A549 (cell line): ENCODE data around the gene CDH18. TPM values are rescaled to one million over a fixed set of nuclear protein-coding genes. Genes with fewer than 3 reads are reported as not detected.

ENCODE experiments used
- ATAC-seq, 2 experiments: fragments of 200-7000 bp in 1 of 2; fragments of >200 bp in 1 of 2; cut with Nextera tagmentation in 1 of 2; cut with Tn5 transposase in 1 of 2; 3 replicates each; pipeline versions ENCODE4 v1.8.0 to v1.9.1; 2018 to 2020; ENCODE audit warnings: mild to moderate bottlenecking in 1 of 2, moderate library complexity in 1 of 2
- CTCF ChIA-PET: fragments of 300-600 bp; sonication (Branson Sonifier 250); formaldehyde crosslinking; extraction: SDS; loops from one replicate; lab custom pipeline; 2021; ENCODE audit warnings: antibody characterized with exemption, inconsistent platforms; lab: Yijun Ruan, JAX
- POLR2A ChIA-PET: fragments of 350-600 bp; formaldehyde crosslinking; extraction: SDS; loops from one replicate; lab custom pipeline; 2021; ENCODE audit warnings: antibody characterized with exemption, inconsistent platforms; lab: Yijun Ruan, JAX
- DNase-seq, 2 experiments: peaks; one replicate each; pipeline versions ENCODE4 v3.0.0 to v3.0.0-alpha.2; 2011 to 2016; ENCODE audit warnings: low read depth in 1 of 2, low spot score in 1 of 2
- FAIRE-seq: peaks from 2 replicates; lab custom pipeline; 2011; peaks lifted over from hg19 to GRCh38; lab: Jason Lieb, UNC
- H3K27ac ChIP-seq, 2 experiments: fragments of >200 bp; sonication (Bioruptor Twin); formaldehyde crosslinking; 3 replicates each; pipeline ENCODE4 v1.5.1; 2016 to 2017
- H3K4me1 ChIP-seq: fragments of >200 bp; sonication (Bioruptor Twin); formaldehyde crosslinking; 3 replicates; pipeline ENCODE4 v1.6.1; 2016
- H3K4me2 ChIP-seq: fragments of >200 bp; sonication (Bioruptor Twin); formaldehyde crosslinking; 3 replicates; pipeline ENCODE4 v1.6.1; 2016
- H3K4me3 ChIP-seq: fragments of >200 bp; sonication (Bioruptor Twin); formaldehyde crosslinking; 3 replicates; pipeline ENCODE4 v1.5.1; 2016
- H3K9me3 ChIP-seq: fragments of >200 bp; sonication (Bioruptor Twin); formaldehyde crosslinking; 3 replicates; pipeline ENCODE4 v1.6.1; 2016
- CEBPB ChIP-seq, 2 experiments: fragments of >200 bp in 1 of 2; sonication (Bioruptor Twin) in 1 of 2; formaldehyde crosslinking in 1 of 2; IDR thresholded peaks; 2 replicates each; pipeline ENCODE4 v1.6.1; 2012 to 2016
- CHD2 ChIP-seq: fragments of 150-350 bp; IDR thresholded peaks from 2 replicates; pipeline ENCODE4 v1.6.1; 2014; ENCODE audit warnings: low read length; ENCODE audit not compliant: partially characterized antibody
- EHF ChIP-seq: fragments of 250-450 bp; sonication (Bioruptor Pico); IDR thresholded peaks from 2 replicates; pipeline ENCODE4 v1.5.0; 2020; ENCODE audit warnings: mild to moderate bottlenecking
- FOSB ChIP-seq: fragments of 250-450 bp; sonication (Bioruptor Pico); IDR thresholded peaks from 2 replicates; pipeline ENCODE4 v1.5.0; 2020; ENCODE audit warnings: mild to moderate bottlenecking, moderate library complexity
- FOSL2 ChIP-seq, 2 experiments: fragments of 450-650 bp in 1 of 2; fragments of >200 bp in 1 of 2; sonication (Bioruptor Twin) in 1 of 2; formaldehyde crosslinking; IDR thresholded peaks; 2 replicates each; pipeline versions ENCODE4 v1.5.0 to v1.6.1; 2016 to 2020; ENCODE audit warnings: mild to moderate bottlenecking in 1 of 2, moderate library complexity in 1 of 2
- HEYL ChIP-seq: fragments of 250-450 bp; sonication (Bioruptor Pico); IDR thresholded peaks from 2 replicates; pipeline ENCODE4 v1.8.0; 2021; ENCODE audit warnings: mild to moderate bottlenecking, moderate library complexity
- HOXA7 ChIP-seq: fragments of 250-450 bp; sonication (Bioruptor Pico); IDR thresholded peaks from 2 replicates; pipeline ENCODE4 v1.5.0; 2020; ENCODE audit warnings: mild to moderate bottlenecking, moderate library complexity
- JUNB ChIP-seq: fragments of >200 bp; sonication (Bioruptor Twin); formaldehyde crosslinking; IDR thresholded peaks from 2 replicates; pipeline ENCODE4 v1.6.1; 2016
- MAZ ChIP-seq: fragments of 150-350 bp; IDR thresholded peaks from 2 replicates; pipeline ENCODE4 v1.6.1; 2014; ENCODE audit warnings: antibody characterized with exemption, low read depth, low read length, borderline replicate concordance
- MYC ChIP-seq: IDR thresholded peaks from 2 replicates; pipeline ENCODE4 v1.6.1; 2012; ENCODE audit warnings: mild to moderate bottlenecking, inconsistent platforms, low read length, improper control_type of control experiment, borderline replicate concordance
- NFE2L2 ChIP-seq: fragments of 150-350 bp; conservative IDR thresholded peaks from 2 replicates; pipeline ENCODE4 v1.6.1; 2014; ENCODE audit warnings: low read length
- NPAS2 ChIP-seq: fragments of 250-450 bp; sonication (Bioruptor Pico); IDR thresholded peaks from 2 replicates; pipeline ENCODE4 v1.8.0; 2022; ENCODE audit warnings: mild to moderate bottlenecking, moderate library complexity, borderline replicate concordance
- RARB ChIP-seq: fragments of 250-450 bp; sonication (Bioruptor Pico); IDR thresholded peaks from 2 replicates; pipeline ENCODE4 v1.8.0; 2021; ENCODE audit warnings: mild to moderate bottlenecking, moderate library complexity
- RFX5 ChIP-seq: fragments of 450-650 bp; IDR thresholded peaks from 2 replicates; pipeline ENCODE4 v1.7.1; 2014; ENCODE audit warnings: antibody characterized with exemption, mild to moderate bottlenecking, moderate library complexity
- RNF2 ChIP-seq: fragments of 200-600 bp; sonication (generic); IDR thresholded peaks from 2 replicates; pipeline ENCODE4 v1.6.1; 2016; ENCODE audit warnings: low read depth, mild to moderate bottlenecking, antibody characterized with exemption, moderate library complexity, borderline replicate concordance
- SMC3 ChIP-seq: fragments of >200 bp; sonication (Bioruptor Twin); formaldehyde crosslinking; IDR thresholded peaks from 3 replicates; pipeline ENCODE4 v1.6.1; 2018; ENCODE audit warnings: inconsistent platforms
- SREBF2 ChIP-seq: fragments of 450-650 bp; IDR thresholded peaks from 2 replicates; pipeline ENCODE4 v1.6.1; 2014; ENCODE audit warnings: mild to moderate bottlenecking, moderate library complexity
- TFCP2L1 ChIP-seq: fragments of 250-450 bp; sonication (Bioruptor Pico); IDR thresholded peaks from 2 replicates; pipeline ENCODE4 v1.5.0; 2021; ENCODE audit warnings: mild to moderate bottlenecking
- ZC3H11A ChIP-seq: fragments of 450-650 bp; IDR thresholded peaks from 2 replicates; pipeline ENCODE4 v1.6.1; 2014; ENCODE audit warnings: antibody characterized with exemption, mild to moderate bottlenecking
- ZSCAN20 ChIP-seq: fragments of 250-450 bp; sonication (Bioruptor Pico); IDR thresholded peaks from 2 replicates; pipeline ENCODE4 v1.8.0; 2022; ENCODE audit warnings: mild to moderate bottlenecking, moderate library complexity
- WGBS: methylation state at CpG from one replicate; pipeline ENCODE4 v1.1.6; 2017; ENCODE audit errors: missing lambda C conversion rate; 5-methylcytosine and 5-hydroxymethylcytosine counted together
- polyA plus RNA-seq, 4 experiments: library from polyadenylated mRNA; depleted of rRNA in 3 of 4; stranded (reverse); fragments of >200 nt; fragmentation: RNase III in 1 of 4; extraction: RNeasy Plus Mini Kit Qiagen cat#74134 plus additional on column Dnase treatment in 1 of 4; gene quantifications; 2 replicates in 3 of 4; 3 replicates in 1 of 4; pipeline ENCODE4 v1.2.3, GENCODE V29; 2011 to 2017
- TF ChIP-seq, protein P1 (sequence below): IDR thresholded peaks from 2 replicates; pipeline ENCODE4 v1.6.1; 2012; ENCODE audit warnings: low read depth, borderline replicate concordance
- TF ChIP-seq, protein P2 (sequence below): fragments of 200-600 bp; sonication (generic); IDR thresholded peaks from 2 replicates; pipeline ENCODE4 v1.6.1; 2016; ENCODE audit warnings: antibody characterized with exemption, mild to moderate bottlenecking, moderate library complexity
- TF ChIP-seq, protein P3 (sequence below): fragments of >200 bp; sonication (Bioruptor Twin); formaldehyde crosslinking; IDR thresholded peaks from 3 replicates; pipeline ENCODE4 v1.6.1; 2016
- TF ChIP-seq, protein P4 (sequence below): IDR thresholded peaks from 2 replicates; pipeline ENCODE4 v1.6.1; 2012
- TF ChIP-seq, protein P5 (sequence below): fragments of >200 bp; sonication (Bioruptor Twin); formaldehyde crosslinking; IDR thresholded peaks from 2 replicates; pipeline ENCODE4 v1.6.1; 2016

Gene CDH18
- polyA plus RNA-seq, 2 of the 4 experiments (the other 2 are of a cell fraction): not detected

DNA sequence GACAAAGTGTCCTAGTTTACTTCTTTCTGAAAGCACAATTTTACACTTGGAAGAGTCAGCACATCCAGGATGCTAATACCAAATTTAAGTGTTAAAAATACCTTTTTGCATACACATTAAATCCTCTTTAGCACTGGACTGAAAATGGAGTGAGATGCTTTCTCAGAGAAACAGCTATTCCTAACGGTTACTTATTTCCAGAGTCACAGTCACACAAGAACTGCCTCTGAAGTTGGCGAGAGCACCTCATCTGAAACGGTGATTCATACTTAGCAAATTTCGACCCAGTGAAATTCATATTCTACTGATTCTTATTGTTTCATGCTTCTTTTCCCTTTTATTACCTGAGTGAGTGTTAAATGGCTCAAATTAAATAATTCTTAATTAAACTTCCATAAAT lies 12.2 kb downstream of the CDH18 start:
- H3K9me3 ChIP-seq: no peaks in the 10 kb centered on the region
- no peaks in the 10 kb centered on the region for H3K4me1 ChIP-seq
- FAIRE-seq (no peak), DNase-seq (no peak), ATAC-seq (no peak)
- TF ChIP-seq NFE2L2 (no peak), CEBPB (IDR thresholded peaks at IDR 0.05) (no peak), RNF2 (no peak), NPAS2 (CRISPR knock-in tag) (no peak), TFCP2L1 (no peak), RFX5 (no peak), MYC (no peak), JUNB (no peak), FOSL2 (IDR thresholded peaks at IDR 0.05) (no peak), FOSL2 (CRISPR knock-in tag; IDR thresholded peaks at IDR 0.05) (no peak), EHF (CRISPR knock-in tag) (no peak)
- TF ChIP-seq, protein P1, sequence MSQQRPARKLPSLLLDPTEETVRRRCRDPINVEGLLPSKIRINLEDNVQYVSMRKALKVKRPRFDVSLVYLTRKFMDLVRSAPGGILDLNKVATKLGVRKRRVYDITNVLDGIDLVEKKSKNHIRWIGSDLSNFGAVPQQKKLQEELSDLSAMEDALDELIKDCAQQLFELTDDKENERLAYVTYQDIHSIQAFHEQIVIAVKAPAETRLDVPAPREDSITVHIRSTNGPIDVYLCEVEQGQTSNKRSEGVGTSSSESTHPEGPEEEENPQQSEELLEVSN: no peak
- TF ChIP-seq, protein P2, sequence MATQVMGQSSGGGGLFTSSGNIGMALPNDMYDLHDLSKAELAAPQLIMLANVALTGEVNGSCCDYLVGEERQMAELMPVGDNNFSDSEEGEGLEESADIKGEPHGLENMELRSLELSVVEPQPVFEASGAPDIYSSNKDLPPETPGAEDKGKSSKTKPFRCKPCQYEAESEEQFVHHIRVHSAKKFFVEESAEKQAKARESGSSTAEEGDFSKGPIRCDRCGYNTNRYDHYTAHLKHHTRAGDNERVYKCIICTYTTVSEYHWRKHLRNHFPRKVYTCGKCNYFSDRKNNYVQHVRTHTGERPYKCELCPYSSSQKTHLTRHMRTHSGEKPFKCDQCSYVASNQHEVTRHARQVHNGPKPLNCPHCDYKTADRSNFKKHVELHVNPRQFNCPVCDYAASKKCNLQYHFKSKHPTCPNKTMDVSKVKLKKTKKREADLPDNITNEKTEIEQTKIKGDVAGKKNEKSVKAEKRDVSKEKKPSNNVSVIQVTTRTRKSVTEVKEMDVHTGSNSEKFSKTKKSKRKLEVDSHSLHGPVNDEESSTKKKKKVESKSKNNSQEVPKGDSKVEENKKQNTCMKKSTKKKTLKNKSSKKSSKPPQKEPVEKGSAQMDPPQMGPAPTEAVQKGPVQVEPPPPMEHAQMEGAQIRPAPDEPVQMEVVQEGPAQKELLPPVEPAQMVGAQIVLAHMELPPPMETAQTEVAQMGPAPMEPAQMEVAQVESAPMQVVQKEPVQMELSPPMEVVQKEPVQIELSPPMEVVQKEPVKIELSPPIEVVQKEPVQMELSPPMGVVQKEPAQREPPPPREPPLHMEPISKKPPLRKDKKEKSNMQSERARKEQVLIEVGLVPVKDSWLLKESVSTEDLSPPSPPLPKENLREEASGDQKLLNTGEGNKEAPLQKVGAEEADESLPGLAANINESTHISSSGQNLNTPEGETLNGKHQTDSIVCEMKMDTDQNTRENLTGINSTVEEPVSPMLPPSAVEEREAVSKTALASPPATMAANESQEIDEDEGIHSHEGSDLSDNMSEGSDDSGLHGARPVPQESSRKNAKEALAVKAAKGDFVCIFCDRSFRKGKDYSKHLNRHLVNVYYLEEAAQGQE: no peak
- TF ChIP-seq, protein P3, sequence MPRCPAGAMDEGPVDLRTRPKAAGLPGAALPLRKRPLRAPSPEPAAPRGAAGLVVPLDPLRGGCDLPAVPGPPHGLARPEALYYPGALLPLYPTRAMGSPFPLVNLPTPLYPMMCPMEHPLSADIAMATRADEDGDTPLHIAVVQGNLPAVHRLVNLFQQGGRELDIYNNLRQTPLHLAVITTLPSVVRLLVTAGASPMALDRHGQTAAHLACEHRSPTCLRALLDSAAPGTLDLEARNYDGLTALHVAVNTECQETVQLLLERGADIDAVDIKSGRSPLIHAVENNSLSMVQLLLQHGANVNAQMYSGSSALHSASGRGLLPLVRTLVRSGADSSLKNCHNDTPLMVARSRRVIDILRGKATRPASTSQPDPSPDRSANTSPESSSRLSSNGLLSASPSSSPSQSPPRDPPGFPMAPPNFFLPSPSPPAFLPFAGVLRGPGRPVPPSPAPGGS: no peak
- POLR2A ChIA-PET: no interaction called here
- H3K27ac ChIP-seq: no peak overlapping the region
- WGBS: 18% methylated on average over 4 of the region's 4 CpGs
- CTCF ChIA-PET: no interaction called here
- H3K4me2 ChIP-seq: no peak overlapping the region
- no peak overlapping the region for H3K4me3 ChIP-seq

DNA sequence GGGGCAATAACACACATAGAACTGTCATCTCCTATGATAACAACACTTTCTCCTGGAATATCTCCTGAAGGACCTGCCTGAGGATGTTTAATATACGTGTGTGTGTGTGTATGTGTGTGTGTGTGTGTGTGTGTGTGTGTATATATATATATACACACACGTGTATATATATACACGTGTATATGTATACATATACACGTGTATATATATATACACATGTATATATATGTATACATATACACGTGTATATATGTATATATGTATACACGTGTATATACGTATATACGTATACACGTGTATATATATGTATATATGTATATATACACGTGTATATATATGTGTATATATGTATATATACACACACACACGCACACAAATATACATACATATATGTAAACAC lies 27.5 kb downstream of the CDH18 start:
- no peak for DNase-seq
- Histone ChIP-seq H3K9me3 (no peaks in the 10 kb centered on the region), H3K4me3 (no peak overlapping the region), H3K27ac (no peak overlapping the region), H3K4me2 (no peak overlapping the region), H3K4me1 (no peaks in the 10 kb centered on the region)
- ATAC-seq: no peak
- TF ChIP-seq HOXA7 (CRISPR knock-in tag) (no peak), HEYL (no peak), ZC3H11A (no peak), RFX5 (no peak), ZSCAN20 (CRISPR knock-in tag) (no peak), SREBF2 (no peak), MAZ (no peak), FOSB (no peak), CHD2 (no peak), SMC3 (no peak), RARB (CRISPR knock-in tag) (no peak)
- TF ChIP-seq, protein P4, sequence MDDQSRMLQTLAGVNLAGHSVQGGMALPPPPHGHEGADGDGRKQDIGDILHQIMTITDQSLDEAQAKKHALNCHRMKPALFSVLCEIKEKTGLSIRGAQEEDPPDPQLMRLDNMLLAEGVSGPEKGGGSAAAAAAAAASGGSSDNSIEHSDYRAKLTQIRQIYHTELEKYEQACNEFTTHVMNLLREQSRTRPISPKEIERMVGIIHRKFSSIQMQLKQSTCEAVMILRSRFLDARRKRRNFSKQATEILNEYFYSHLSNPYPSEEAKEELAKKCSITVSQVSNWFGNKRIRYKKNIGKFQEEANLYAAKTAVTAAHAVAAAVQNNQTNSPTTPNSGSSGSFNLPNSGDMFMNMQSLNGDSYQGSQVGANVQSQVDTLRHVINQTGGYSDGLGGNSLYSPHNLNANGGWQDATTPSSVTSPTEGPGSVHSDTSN: no peak
- TF ChIP-seq, protein P5, sequence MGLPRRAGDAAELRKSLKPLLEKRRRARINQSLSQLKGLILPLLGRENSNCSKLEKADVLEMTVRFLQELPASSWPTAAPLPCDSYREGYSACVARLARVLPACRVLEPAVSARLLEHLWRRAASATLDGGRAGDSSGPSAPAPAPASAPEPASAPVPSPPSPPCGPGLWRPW: no peak
- ChIA-PET POLR2A (no interaction called here), CTCF (no interaction called here)
- FAIRE-seq: no peak
- 39% methylated on average over 11 of the region's 11 CpGs for WGBS
